Ascending aorta (tissue), 2 donors: ENCODE results near the gene PDHX. TPM values are rescaled to one million over a fixed set of nuclear protein-coding genes. Genes with fewer than 3 reads are reported as not detected.

Source experiments
- DNase-seq, 2 donors: peaks; one replicate each; pipeline ENCODE4 v3.0.0-alpha.2; 2019; ENCODE audit warnings: low spot score in 2 of 2
- H3K27ac ChIP-seq, 2 donors: fragments of 200-600 bp; sonication (generic); one replicate each; pipeline ENCODE4 v1.5.1; 2016 to 2017; ENCODE audit warnings: mild to moderate bottlenecking in 1 of 2
- H3K27me3 ChIP-seq: fragments of 200-600 bp; sonication (generic); one replicate; pipeline ENCODE4 v1.5.1; 2017
- H3K36me3 ChIP-seq, 2 donors: fragments of 200-600 bp; sonication (generic); one replicate each; pipeline ENCODE4 v1.5.1; 2016
- H3K4me1 ChIP-seq, 2 donors: fragments of 200-600 bp; sonication (generic); one replicate each; pipeline ENCODE4 v1.5.1; 2016 to 2017; ENCODE audit warnings: mild to moderate bottlenecking in 1 of 2
- H3K4me3 ChIP-seq, 2 donors: fragments of 200-600 bp; sonication (generic); one replicate each; pipeline ENCODE4 v1.5.1; 2016 to 2017; ENCODE audit warnings: mild to moderate bottlenecking in 1 of 2
- H3K9me3 ChIP-seq, 2 donors: fragments of 200-600 bp; sonication (generic); one replicate each; pipeline ENCODE4 v1.5.1; 2016
- CTCF ChIP-seq, 3 experiments: fragments of 200-600 bp in 2 of 3; fragments of 450-650 bp in 1 of 3; sonication (generic) in 2 of 3; IDR thresholded peaks; one replicate each; pipeline ENCODE4 v1.5.1; 2016 to 2019; ENCODE audit warnings: antibody characterized with exemption in 3 of 3, mild to moderate bottlenecking in 1 of 3, moderate library complexity in 1 of 3
- intact Hi-C: fragments of 100-400 bp; cut with DNase I; formaldehyde crosslinking; loops from one replicate; pipeline ENCODE4 v1.15.1; 2023
- total RNA-seq: library from RNA; depleted of rRNA; stranded (reverse); fragments of >200 nt; gene quantifications from one replicate; pipeline ENCODE4 v1.1.0, GENCODE V29; 2016

Gene PDHX
- total RNA-seq, 1 donor from 2014 or later: 23.3 TPM

GRCh38 chr11:34944692-34945091 is 28.3 kb downstream of the PDHX start:
- Histone ChIP-seq H3K27me3 (no peaks in the 10 kb centered on the region), H3K9me3 (peaks cover 0 to 3% of the 10 kb centered on the region in 2 donors), H3K27ac (no peak overlapping the region), H3K4me3 (no peak overlapping the region), H3K4me1 (no peaks in the 10 kb centered on the region), H3K36me3 (peaks cover 0 to 3% of the 10 kb centered on the region in 2 donors)
- TF ChIP-seq CTCF (IDR thresholded peaks at IDR 0.05): no peak
- DNase-seq: no peak
- intact Hi-C loops: no loop called here

GRCh38 chr11:34948696-34949095 is 32.3 kb downstream of the PDHX start:
- Histone ChIP-seq H3K36me3 (peaks cover 0 to 3% of the 10 kb centered on the region in 2 donors), H3K27me3 (no peaks in the 10 kb centered on the region), H3K27ac (no peak overlapping the region), H3K4me3 (no peak overlapping the region), H3K9me3 (peaks cover 0 to 3% of the 10 kb centered on the region in 2 donors), H3K4me1 (no peaks in the 10 kb centered on the region)
- no peak for DNase-seq
- no peak for TF ChIP-seq CTCF (IDR thresholded peaks at IDR 0.05)
- intact Hi-C loops: no loop called here

- intact Hi-C loops: no loop called here
- Histone ChIP-seq H3K4me1 (no peaks in the 10 kb centered on the region), H3K9me3 (no peaks in the 10 kb centered on the region), H3K27ac (no peak overlapping the region), H3K27me3 (no peaks in the 10 kb centered on the region), H3K36me3 (no peaks in the 10 kb centered on the region), H3K4me3 (no peak overlapping the region)
- no peak for TF ChIP-seq CTCF (IDR thresholded peaks at IDR 0.05)
- no peak for DNase-seq
Measured at GRCh38 chr11:34953955-34954354, 37.5 kb downstream of the PDHX start.

- DNase-seq: no peak
- Histone ChIP-seq H3K4me1 (no peaks in the 10 kb centered on the region), H3K9me3 (no peaks in the 10 kb centered on the region), H3K27me3 (no peaks in the 10 kb centered on the region), H3K27ac (no peak overlapping the region), H3K36me3 (no peaks in the 10 kb centered on the region), H3K4me3 (no peak overlapping the region)
- TF ChIP-seq CTCF (IDR thresholded peaks at IDR 0.05): no peak
- intact Hi-C loops: no loop called here
Measured at GRCh38 chr11:34957206-34957605, 40.8 kb downstream of the PDHX start.

GRCh38 chr11:34957606-34958005 is 41.2 kb downstream of the PDHX start:
- no peaks in the 10 kb centered on the region for H3K9me3 ChIP-seq
- TF ChIP-seq CTCF (IDR thresholded peaks at IDR 0.05): no peak
- no peak overlapping the region for H3K4me3 ChIP-seq
- no peaks in the 10 kb centered on the region for H3K4me1 ChIP-seq
- intact Hi-C loops: no loop called here
- no peaks in the 10 kb centered on the region for H3K27me3 ChIP-seq
- H3K27ac ChIP-seq: no peak overlapping the region
- DNase-seq: no peak
- H3K36me3 ChIP-seq: no peaks in the 10 kb centered on the region

GRCh38 chr11:34959770-34960169 is 43.4 kb downstream of the PDHX start:
- Histone ChIP-seq H3K27me3 (no peaks in the 10 kb centered on the region), H3K4me3 (no peak overlapping the region), H3K36me3 (no peaks in the 10 kb centered on the region), H3K9me3 (no peaks in the 10 kb centered on the region), H3K27ac (no peak overlapping the region), H3K4me1 (no peaks in the 10 kb centered on the region)
- no peak for TF ChIP-seq CTCF (IDR thresholded peaks at IDR 0.05)
- no peak for DNase-seq
- intact Hi-C loops: no loop called here
